Endothelial cell of umbilical vein (primary cell): ENCODE measurements around the gene C15orf39. TPM values are rescaled to one million over a fixed set of nuclear protein-coding genes. Genes with fewer than 3 reads are reported as not detected.

Experiments used
- BruUV-seq: library from RNA; stranded (reverse); fragments of 400-500 nt; replicated peaks from 2 replicates; lab custom pipeline; 2021; lab: Mats Ljungman, UMichigan
- CTCF ChIA-PET: fragments of 300-600, 350-600 bp; sonication (Branson Sonifier 250); formaldehyde crosslinking; loops from one replicate; lab custom pipeline; 2021; ENCODE audit warnings: antibody characterized with exemption, inconsistent platforms; lab: Charles Lee
- POLR2A ChIA-PET: fragments of 300-600, 350-600 bp; sonication (Branson Sonifier 250); formaldehyde crosslinking; loops from one replicate; lab custom pipeline; 2021; ENCODE audit warnings: antibody characterized with exemption, inconsistent platforms; lab: Charles Lee
- DNase-seq: peaks from one replicate; pipeline ENCODE4 v3.0.0-alpha.2; 2011; ENCODE audit warnings: low read depth, low spot score
- FAIRE-seq: peaks from 2 replicates; lab custom pipeline; 2011; peaks lifted over from hg19 to GRCh38; lab: Jason Lieb, UNC
- H2AFZ ChIP-seq: 2 replicates; pipeline ENCODE4 v1.6.0; 2012; ENCODE audit warnings: low read depth, low read length, control low read depth, inconsistent platforms
- H3K27ac ChIP-seq: 2 replicates; pipeline ENCODE4 v1.5.1; 2011; ENCODE audit warnings: low read depth, mild to moderate bottlenecking, control low read depth, low read length, moderate library complexity; ENCODE audit not compliant: insufficient read depth
- H3K27me3 ChIP-seq, 2 experiments: 2 replicates each; pipeline versions ENCODE4 v1.6.0 to v1.6.1; 2011; ENCODE audit warnings: low read length in 2 of 2, mixed read lengths in 1 of 2; ENCODE audit not compliant: control insufficient read depth in 2 of 2, insufficient read depth in 2 of 2
- H3K36me3 ChIP-seq, 2 experiments: 2 replicates in 1 of 2; 3 replicates in 1 of 2; pipeline ENCODE4 v1.5.1; 2011; ENCODE audit warnings: low read length in 2 of 2, mild to moderate bottlenecking in 1 of 2, moderate library complexity in 1 of 2; ENCODE audit not compliant: control insufficient read depth in 2 of 2, insufficient read depth in 2 of 2; ENCODE audit errors: extremely low read depth in 1 of 2
- H3K4me1 ChIP-seq: 3 replicates; pipeline ENCODE4 v1.5.1; 2011; ENCODE audit warnings: mild to moderate bottlenecking, low read length; ENCODE audit not compliant: control insufficient read depth, insufficient read depth; ENCODE audit errors: extremely low read depth
- H3K4me2 ChIP-seq: 2 replicates; pipeline ENCODE4 v1.6.1; 2011; ENCODE audit warnings: low read length, control low read depth, mixed read lengths; ENCODE audit not compliant: insufficient read depth
- H3K4me3 ChIP-seq, 3 experiments: fragments of 200-600 bp in 1 of 3; sonication (generic), shearing (Covaris generic) in 1 of 3; replicated peaks in 1 of 3; 2 replicates each; pipeline ENCODE4 v1.5.1; 2011 to 2016; ENCODE audit warnings: control low read depth in 3 of 3, low read length in 3 of 3, mild to moderate bottlenecking in 2 of 3, inconsistent platforms in 1 of 3, low read depth in 1 of 3, moderate library complexity in 1 of 3; ENCODE audit not compliant: insufficient read depth in 1 of 3
- H3K79me2 ChIP-seq: 2 replicates; pipeline ENCODE4 v1.6.0; 2012; ENCODE audit warnings: low read length, inconsistent platforms; ENCODE audit not compliant: control insufficient read depth, insufficient read depth
- H3K9ac ChIP-seq: replicated peaks from 2 replicates; pipeline ENCODE3; 2011; ENCODE audit warnings: low read length, control low read depth; ENCODE audit not compliant: insufficient read depth; ENCODE audit errors: extremely low read depth
- H3K9me1 ChIP-seq: replicated peaks from 3 replicates; pipeline ENCODE4 v1.6.0; 2011; ENCODE audit warnings: mild to moderate bottlenecking, low read length; ENCODE audit not compliant: control insufficient read depth, insufficient read depth; ENCODE audit errors: extremely low read depth
- H3K9me3 ChIP-seq: replicated peaks from 2 replicates; pipeline ENCODE4 v1.5.1; 2012; ENCODE audit warnings: low read length, inconsistent platforms; ENCODE audit not compliant: control insufficient read depth, insufficient read depth
- H4K20me1 ChIP-seq: replicated peaks from 2 replicates; pipeline ENCODE3; 2011; ENCODE audit warnings: mild to moderate bottlenecking, low read length; ENCODE audit not compliant: control insufficient read depth, insufficient read depth; ENCODE audit errors: extremely low read depth
- CTCF ChIP-seq, 2 donors: IDR thresholded peaks; 1 replicate in 1 of 2; 2 replicates in 1 of 2; pipeline ENCODE4 v1.5.1; 2011; ENCODE audit warnings: low read length in 2 of 2, mild to moderate bottlenecking in 2 of 2, moderate library complexity in 2 of 2, control low read depth in 1 of 2, inconsistent platforms in 1 of 2, low read depth in 1 of 2; ENCODE audit not compliant: insufficient read depth in 1 of 2; ENCODE audit errors: extremely low read depth in 1 of 2
- EZH2 ChIP-seq: IDR thresholded peaks from 2 replicates; pipeline ENCODE4 v1.6.1; 2012; ENCODE audit warnings: borderline replicate concordance, low read depth, mild to moderate bottlenecking, moderate library complexity, low read length, inconsistent platforms; ENCODE audit not compliant: severe bottlenecking
- FOS ChIP-seq: IDR thresholded peaks from 2 replicates; pipeline ENCODE4 v1.6.1; 2011; ENCODE audit warnings: mild to moderate bottlenecking, low read length, moderate library complexity, borderline replicate concordance; ENCODE audit not compliant: insufficient read depth
- GATA2 ChIP-seq: IDR thresholded peaks from 2 replicates; pipeline ENCODE4 v1.7.0; 2011; ENCODE audit warnings: low read depth, mild to moderate bottlenecking, moderate library complexity, mixed read lengths, low read length; ENCODE audit not compliant: insufficient read length, insufficient read depth
- JUN ChIP-seq: IDR thresholded peaks from 2 replicates; pipeline ENCODE4 v1.6.1; 2011; ENCODE audit warnings: borderline replicate concordance, low read depth; ENCODE audit not compliant: insufficient read length, insufficient read depth
- MAX ChIP-seq: IDR thresholded peaks from 2 replicates; pipeline ENCODE4 v1.6.1; 2011; ENCODE audit not compliant: insufficient read depth, insufficient read length
- MYC ChIP-seq: IDR thresholded peaks from one replicate; pipeline ENCODE4 v1.6.1; 2011; ENCODE audit warnings: mild to moderate bottlenecking, low read depth, low read length
- POLR2A ChIP-seq: IDR thresholded peaks from 2 replicates; pipeline ENCODE4 v1.6.1; 2012; ENCODE audit warnings: low read depth, mild to moderate bottlenecking, control low read depth, low read length
- POLR2AphosphoS5 ChIP-seq: IDR thresholded peaks from 2 replicates; pipeline ENCODE4 v1.6.1; 2012; ENCODE audit warnings: low read depth, mild to moderate bottlenecking, control low read depth, low read length, moderate library complexity; ENCODE audit not compliant: insufficient read depth
- dilution Hi-C: fragments of 300-500 bp; cut with MboI; formaldehyde crosslinking; loops from one replicate; pipeline ENCODE4 v1.15.0; 2019; ENCODE audit warnings: low sequenced_read_pairs; ENCODE audit not compliant: extremely low pct_ligation_motif_present
- intact Hi-C: fragments of 100-400 bp; cut with micrococcal nuclease; formaldehyde crosslinking; loops from one replicate; pipeline ENCODE4 v1.10.0; 2022
- polyA plus RNA-seq, 4 experiments: library from polyadenylated mRNA; depleted of rRNA in 3 of 4; stranded (reverse) in 3 of 4; unstranded in 1 of 4; fragments of >200 nt; gene quantifications; 2 replicates each; pipeline versions ENCODE4 v1.2.1 to v1.2.3, GENCODE V29; 2011 to 2012; ENCODE audit warnings: missing spikeins in 1 of 4
- total RNA-seq: library from RNA; stranded (reverse); gene quantifications from 2 replicates; pipeline ENCODE4 v1.2.3, GENCODE V29; 2021

Gene C15orf39
- total and polyA plus RNA-seq, 2 donors (not counting 3 experiments of a cell fraction or from before 2014, with no cell fraction given) = 14.8 to 36.1 TPM

GRCh38 chr15:75193272-75193671 is 8.4 kb upstream of the C15orf39 start:
- Histone ChIP-seq H3K79me2 (no peaks in the 10 kb centered on the region), H3K4me1 (no peaks in the 10 kb centered on the region), H3K4me3 (no peak overlapping the region), H3K4me2 (no peak overlapping the region), H3K27me3 (no peaks in the 10 kb centered on the region), H4K20me1 (no peaks in the 10 kb centered on the region), H2AFZ (no peak overlapping the region), H3K9me1 (no peaks in the 10 kb centered on the region), H3K36me3 (no peaks in the 10 kb centered on the region), H3K9ac (no peak overlapping the region), H3K27ac (no peak overlapping the region), H3K9me3 (no peaks in the 10 kb centered on the region)
- FAIRE-seq = no peak
- dilution Hi-C loops (no loop called here), intact Hi-C loops (no loop called here)
- DNase-seq = no peak
- no TSS peak for BruUV-seq
- TF ChIP-seq CTCF (IDR thresholded peaks at IDR 0.05; ENCODE audit: extremely low read depth in 1 of 2, insufficient read depth in 1 of 2, low read depth in 1 of 2, low read length in 2 of 2) (no peak), GATA2 (no peak), POLR2AphosphoS5 (no peak), EZH2 (no peak), FOS (no peak), MYC (no peak), POLR2A (no peak), MAX (no peak), JUN (no peak)
- CTCF ChIA-PET = no interaction called here
- POLR2A ChIA-PET = no interaction called here
